Measurements from ENCODE around the gene GRIA4. TPM values are rescaled to one million over a fixed set of nuclear protein-coding genes. Genes with fewer than 3 reads are reported as not detected.
"Not testable (repeated sequence)": the region's sequence is repeated elsewhere in the genome, so short reads cannot be mapped to it uniquely, and the experiment has no call there.

Gene GRIA4
- total RNA-seq, 1 donor from 2014 or later, result not detected

GRCh38 chr11:105785850-105786249 lies 176.0 kb downstream of the GRIA4 start:
- not testable (repeated sequence) for ATAC-seq; DNase-seq (ENCODE audit: low spot score)

- ATAC-seq (no peak), DNase-seq (ENCODE audit: low spot score) (no peak)
These were observed 176.9 kb downstream of the GRIA4 start for GRCh38 chr11:105786741-105787140.

- DNase-seq (ENCODE audit: low spot score), result no peak
- ATAC-seq, result no peak
These were observed 179.9 kb downstream of the GRIA4 start for GRCh38 chr11:105789579-105790420.

DNA sequence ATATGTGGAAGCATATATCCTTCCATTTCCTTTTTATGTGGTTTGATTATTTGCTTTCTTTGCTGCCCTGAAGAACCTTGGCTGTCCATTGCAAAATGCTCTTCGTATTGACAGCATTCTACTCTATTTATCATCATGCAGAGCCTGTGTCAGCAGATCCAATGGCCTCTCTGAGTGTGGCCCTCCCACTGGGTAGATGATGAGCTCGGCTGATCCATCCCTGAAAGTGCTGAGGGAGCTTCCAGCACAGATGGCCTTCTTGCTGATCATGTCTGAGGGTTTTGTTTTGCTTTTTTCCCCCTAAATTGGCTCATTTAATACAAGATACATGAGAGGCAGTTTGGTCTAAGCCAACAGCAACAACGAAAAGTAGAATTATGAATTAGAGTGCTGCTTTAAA lies 181.0 kb downstream of the GRIA4 start:
- no peak for ATAC-seq
- DNase-seq (ENCODE audit: low spot score), result no peak

GRCh38 chr11:105793092-105793491 lies 183.2 kb downstream of the GRIA4 start:
- ATAC-seq, result no peak

DNA sequence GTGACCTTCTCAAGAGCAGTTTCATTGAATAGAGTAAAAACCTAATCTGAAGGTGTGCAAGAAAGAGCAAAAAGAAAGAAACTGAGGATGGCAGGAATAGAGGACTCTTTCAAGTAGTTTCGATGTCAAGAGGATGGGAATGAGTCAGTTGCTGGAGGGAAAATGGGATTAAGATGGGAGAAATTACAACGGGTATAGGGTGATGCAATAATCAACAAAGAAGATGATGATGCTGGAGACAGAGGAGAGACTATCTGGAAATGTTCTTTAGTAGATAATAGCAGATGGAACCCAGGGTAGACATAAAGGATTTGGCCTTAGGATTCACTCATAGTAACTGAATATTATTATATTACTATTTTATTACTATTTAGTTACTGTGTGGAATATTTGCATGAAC lies 189.4 kb downstream of the GRIA4 start:
- no peak for ATAC-seq

More at GRCh38 chr11:105793092-105793491, 183.2 kb downstream of the GRIA4 start:
- no peak for DNase-seq (ENCODE audit: low spot score)

DNA sequence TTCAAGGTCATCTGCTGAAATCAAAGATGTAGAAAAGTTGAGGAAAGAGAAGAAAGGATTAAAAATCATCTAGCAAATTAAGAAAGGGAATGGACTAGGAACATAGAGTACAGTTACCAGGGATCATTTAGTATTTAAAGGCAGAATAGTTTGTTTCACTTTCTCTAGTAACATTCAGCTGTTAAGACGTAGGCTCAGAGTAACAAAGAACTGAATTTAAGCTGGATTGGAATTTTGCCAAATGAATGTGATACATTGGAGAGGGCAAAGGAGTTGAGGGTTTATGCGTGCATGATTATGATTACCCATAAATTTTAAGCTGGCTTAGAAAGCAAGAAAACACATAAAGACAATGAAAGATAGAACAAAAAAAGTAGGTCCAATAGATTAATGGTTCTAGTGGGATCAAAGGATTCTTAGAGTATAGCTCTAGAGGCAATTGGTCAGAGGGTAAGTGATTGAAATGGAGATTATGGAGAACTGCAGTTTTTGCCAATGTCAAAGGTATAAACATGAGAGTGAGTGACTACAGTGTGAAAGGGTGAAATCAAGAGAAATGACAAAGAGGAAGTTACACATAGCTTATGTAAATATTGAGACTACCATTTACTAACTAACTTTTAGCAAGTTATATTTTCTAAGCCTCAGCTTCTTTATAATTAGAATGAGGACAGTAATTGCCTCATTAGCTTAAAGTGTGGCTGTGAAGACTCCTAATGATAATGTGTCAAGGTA lies 190.0 kb downstream of the GRIA4 start:
- ATAC-seq, result no peak
- no peak for DNase-seq (ENCODE audit: low spot score)

More for the DNA sequence above, 189.4 kb downstream of the GRIA4 start:
- no peak for DNase-seq (ENCODE audit: low spot score)

- no peak for ATAC-seq
- DNase-seq (ENCODE audit: low spot score), result no peak
These were observed 192.5 kb downstream of the GRIA4 start for GRCh38 chr11:105802390-105802789.

- no peak for DNase-seq (ENCODE audit: low spot score)
- no peak for ATAC-seq
These were observed 201.4 kb downstream of the GRIA4 start for GRCh38 chr11:105811242-105811641.

DNA sequence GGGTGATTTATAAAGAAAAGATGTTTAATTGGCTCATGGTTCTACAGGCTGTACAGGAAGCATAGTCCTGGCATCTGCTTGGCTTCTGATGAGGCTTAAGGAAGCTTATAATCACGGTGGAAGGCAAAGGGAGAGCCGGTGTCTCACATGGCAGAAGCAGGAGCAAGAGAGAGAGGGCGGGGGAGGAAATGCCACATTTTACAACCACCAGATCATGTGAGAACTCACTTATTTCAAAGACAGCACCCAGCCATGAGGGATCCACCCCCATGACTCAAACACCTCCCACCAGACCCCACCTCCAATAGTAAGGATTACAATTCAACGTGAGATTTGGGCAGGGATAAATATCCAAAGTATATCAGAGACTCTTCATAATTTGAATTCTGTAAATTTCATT lies 211.5 kb downstream of the GRIA4 start:
- ATAC-seq (no peak), DNase-seq (ENCODE audit: low spot score) (no peak)

DNA sequence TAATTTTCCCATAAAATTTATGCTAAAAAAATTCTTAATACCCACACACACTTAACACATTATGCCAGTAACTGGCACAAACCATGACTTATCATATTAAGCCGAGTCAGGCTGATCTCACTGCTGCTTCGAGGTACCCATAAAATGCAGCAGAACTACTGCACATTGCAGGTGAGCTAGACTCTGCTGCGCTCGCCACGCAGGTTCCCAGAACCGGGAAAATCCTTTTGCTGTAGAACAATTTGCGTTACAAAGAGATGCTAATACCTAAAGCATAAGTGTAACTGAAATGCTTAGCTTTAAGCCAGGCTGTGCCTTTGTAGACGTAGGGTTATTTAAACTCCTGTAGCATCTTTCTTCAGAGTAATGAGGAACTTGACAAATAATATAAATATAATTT lies 211.9 kb downstream of the GRIA4 start:
- no peak for ATAC-seq
- no peak for DNase-seq (ENCODE audit: low spot score)

DNA sequence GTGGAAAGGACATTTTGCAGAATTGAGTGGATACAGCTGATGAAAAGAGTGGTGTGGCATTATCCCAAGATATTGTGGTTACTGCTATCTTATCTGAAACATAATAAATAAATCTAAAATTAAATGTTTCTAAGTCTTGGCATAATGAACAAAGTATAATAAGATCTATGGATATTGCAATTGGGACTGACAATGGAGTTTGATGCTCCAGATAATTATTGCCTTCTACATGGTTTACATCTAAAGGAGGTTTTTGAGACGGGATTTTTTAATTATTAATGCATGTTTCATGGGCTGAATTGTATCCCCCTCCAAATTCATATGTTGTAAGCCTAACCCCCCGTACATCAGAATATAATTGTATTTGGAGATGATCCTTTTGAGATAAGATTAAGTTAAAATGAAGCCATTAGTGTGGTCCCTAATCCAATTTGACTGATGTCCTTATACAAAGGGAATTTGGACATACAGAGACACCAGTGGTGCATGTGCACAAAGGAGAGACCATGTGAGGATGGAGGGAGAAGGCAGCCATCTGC lies 213.7 kb downstream of the GRIA4 start:
- DNase-seq (ENCODE audit: low spot score) (no peak), ATAC-seq (no peak)

DNA sequence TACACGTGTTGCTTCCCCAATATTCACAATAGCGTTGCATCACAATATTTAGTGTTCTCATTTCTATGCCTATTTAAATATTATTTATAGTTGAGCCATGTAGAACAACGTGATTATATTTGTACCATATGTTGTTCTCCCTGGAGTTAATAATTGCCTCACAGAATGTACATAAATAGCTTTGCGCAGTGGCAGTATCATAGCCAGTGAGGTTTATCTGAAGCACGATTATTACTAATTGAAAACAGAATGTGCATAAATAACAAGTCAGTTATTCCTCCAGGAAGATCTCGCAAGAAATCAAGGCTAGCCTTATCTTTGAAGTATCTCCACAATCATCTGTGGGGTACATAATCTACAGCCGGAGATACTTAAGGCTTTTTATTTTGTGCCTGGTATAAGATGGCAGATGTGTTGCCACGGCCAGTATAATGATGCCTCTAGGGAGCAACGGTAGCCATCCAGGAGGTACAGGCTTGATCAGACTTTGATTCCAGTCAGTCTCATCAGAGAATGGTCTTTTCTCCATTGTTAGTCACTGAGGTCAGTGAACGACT lies 214.7 kb downstream of the GRIA4 start:
- no peak for ATAC-seq
- DNase-seq (ENCODE audit: low spot score), result no peak

- DNase-seq (ENCODE audit: low spot score) (no peak), ATAC-seq (no peak)
These were observed 215.3 kb downstream of the GRIA4 start for GRCh38 chr11:105825141-105825540.

DNA sequence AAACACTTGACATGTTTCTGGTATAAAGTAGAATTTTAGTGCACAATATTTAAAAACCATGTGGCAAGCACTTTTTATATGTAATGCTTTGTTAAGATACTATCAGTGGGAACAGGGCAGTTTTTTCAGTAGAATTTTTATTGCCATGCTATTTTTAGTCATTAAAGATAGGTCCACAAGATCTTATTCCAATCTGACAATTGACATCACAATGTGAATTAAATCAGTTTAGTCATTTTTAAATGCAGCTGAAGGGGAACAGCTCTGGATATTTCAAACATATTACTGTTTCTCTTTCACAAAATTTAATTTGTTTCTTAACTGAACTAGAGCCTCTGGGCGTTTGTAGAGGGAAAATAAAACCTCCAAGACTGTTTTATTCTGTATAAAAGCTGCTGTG lies 218.0 kb downstream of the GRIA4 start:
- ATAC-seq (no peak), DNase-seq (ENCODE audit: low spot score) (no peak)

DNA sequence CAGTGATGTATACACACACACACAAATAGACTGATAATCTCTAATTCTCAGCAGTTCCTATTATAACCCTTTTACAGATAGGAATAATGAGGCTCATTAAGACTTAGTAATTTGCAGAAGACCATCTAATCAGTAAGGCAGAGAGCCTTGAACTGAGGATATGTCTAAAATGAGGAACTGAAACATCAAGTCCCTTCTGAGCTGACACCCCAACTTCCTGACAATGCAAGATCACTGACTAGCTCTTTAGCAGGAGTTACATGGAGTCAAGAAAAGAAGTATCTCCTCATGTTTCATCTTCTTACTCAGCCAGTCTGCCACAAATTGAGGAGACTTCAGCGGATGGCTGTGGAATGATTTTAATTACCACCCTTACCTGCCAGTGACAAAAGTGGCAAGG lies 219.2 kb downstream of the GRIA4 start:
- DNase-seq (ENCODE audit: low spot score) (no peak), ATAC-seq (no peak)

- no peak for ATAC-seq
- no peak for DNase-seq (ENCODE audit: low spot score)
These were observed 224.6 kb downstream of the GRIA4 start for GRCh38 chr11:105834461-105834860.

GRCh38 chr11:105838668-105839384 lies 229.0 kb downstream of the GRIA4 start:
- no peak for ATAC-seq
- no peak for DNase-seq (ENCODE audit: low spot score)

DNA sequence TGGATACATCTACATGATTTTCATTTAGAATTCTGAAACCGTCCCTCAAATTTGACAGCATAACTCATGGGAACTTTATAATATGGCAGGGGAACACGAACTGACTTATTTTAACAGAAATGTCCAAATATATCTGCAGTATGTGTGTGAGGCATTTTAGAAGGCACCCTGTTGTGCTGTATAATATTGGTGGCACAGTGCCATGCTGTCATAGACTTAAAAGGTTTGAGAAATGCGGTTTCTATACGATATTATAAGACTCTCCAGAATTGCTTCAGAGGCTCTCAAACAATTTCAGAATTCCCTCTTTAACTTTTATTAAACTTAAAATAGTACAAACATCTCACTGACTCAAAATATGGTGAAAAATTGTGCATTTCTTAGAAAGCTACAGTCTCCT lies 230.5 kb downstream of the GRIA4 start:
- ATAC-seq (no peak), DNase-seq (ENCODE audit: low spot score) (no peak)

GRCh38 chr11:105852403-105852802 lies 242.5 kb downstream of the GRIA4 start:
- no peak for ATAC-seq
- DNase-seq (ENCODE audit: low spot score), result no peak

GRCh38 chr11:105854269-105854668 lies 244.4 kb downstream of the GRIA4 start:
- DNase-seq (ENCODE audit: low spot score) (no peak), ATAC-seq (no peak)
